ENCODE data around the gene VPS35L. TPM values are rescaled to one million over a fixed set of nuclear protein-coding genes. Genes with fewer than 3 reads are reported as not detected.

The VPS35L gene
- total and polyA plus RNA-seq, 2 experiments from 2014 or later = 48.0 to 54.6 TPM

- no peak overlapping the region for H3K4me2 ChIP-seq
- ATAC-seq = no peak
- H4K20me1 ChIP-seq (replicated peaks; ENCODE audit: insufficient read depth) = no peaks in the 10 kb centered on the region
- no peaks in the 10 kb centered on the region for H3F3A ChIP-seq (replicated peaks; ENCODE audit: low read depth)
- H3K27ac ChIP-seq (ENCODE audit: low read depth) = no peak overlapping the region
- H3K27me3 ChIP-seq (ENCODE audit: insufficient read depth) = no peaks in the 10 kb centered on the region
- H3K79me2 ChIP-seq (replicated peaks; ENCODE audit: insufficient read depth) = no peaks in the 10 kb centered on the region
- no peak for TF ChIP-seq NANOG (IDR thresholded peaks at IDR 0.05; ENCODE audit: borderline replicate concordance)
- TF ChIP-seq REST (IDR thresholded peaks at IDR 0.05; ENCODE audit: unreplicated experiment) = no peak
- no peak for TF ChIP-seq CTCF (conservative IDR thresholded peaks at IDR 0.05; ENCODE audit: low read depth in 2 of 2)
- TF ChIP-seq STAT1 (IDR thresholded peaks at IDR 0.05; ENCODE audit: unreplicated experiment) = no peak
- no peak for TF ChIP-seq ETS1 (IDR thresholded peaks at IDR 0.05)
- TF ChIP-seq JUNB (IDR thresholded peaks at IDR 0.05; ENCODE audit: unreplicated experiment) = no peak
- TF ChIP-seq ZNF114 (CRISPR knock-in tag; IDR thresholded peaks at IDR 0.05) = no peak
- no peaks in the 10 kb centered on the region for H3K36me3 ChIP-seq (ENCODE audit: insufficient read depth)
- H3K4me3 ChIP-seq = no peak overlapping the region
- Mint-ChIP-seq H3K9me3 (no peaks in the 10 kb centered on the region), H3K27me3 (ENCODE audit: insufficient read depth, low read depth, poor library complexity) (no peaks in the 10 kb centered on the region), H3K4me3 (no peak overlapping the region), H3K27ac (no peak overlapping the region), H3K4me1 (no peaks in the 10 kb centered on the region), H3K36me3 (ENCODE audit: low read depth) (no peaks in the 10 kb centered on the region)
- no peaks in the 10 kb centered on the region for H3K9me2 ChIP-seq (ENCODE audit: insufficient read depth)
- H2AFZ ChIP-seq = no peak overlapping the region
- H3K4me1 ChIP-seq (ENCODE audit: insufficient read depth) = no peaks in the 10 kb centered on the region
- DNase-seq (ENCODE audit: low spot score) = no peak
These were observed 189.9 kb downstream of the VPS35L start for GRCh38 chr16:19745286-19746010.

- no peaks in the 10 kb centered on the region for H3F3A ChIP-seq (replicated peaks; ENCODE audit: low read depth)
- Mint-ChIP-seq H3K36me3 (ENCODE audit: low read depth) (no peaks in the 10 kb centered on the region), H3K27ac (no peak overlapping the region), H3K27me3 (ENCODE audit: insufficient read depth, low read depth, poor library complexity) (no peaks in the 10 kb centered on the region), H3K9me3 (no peaks in the 10 kb centered on the region), H3K4me3 (no peak overlapping the region), H3K4me1 (no peaks in the 10 kb centered on the region)
- H3K36me3 ChIP-seq (ENCODE audit: insufficient read depth) = no peaks in the 10 kb centered on the region
- no peaks in the 10 kb centered on the region for H3K27me3 ChIP-seq (ENCODE audit: insufficient read depth)
- no peaks in the 10 kb centered on the region for H3K9me2 ChIP-seq (ENCODE audit: insufficient read depth)
- no peak overlapping the region for H3K4me3 ChIP-seq
- H3K79me2 ChIP-seq (replicated peaks; ENCODE audit: insufficient read depth) = no peaks in the 10 kb centered on the region
- ATAC-seq (no peak), DNase-seq (ENCODE audit: low spot score) (no peak)
- H2AFZ ChIP-seq = no peak overlapping the region
- no peaks in the 10 kb centered on the region for H4K20me1 ChIP-seq (replicated peaks; ENCODE audit: insufficient read depth)
- H3K4me1 ChIP-seq (ENCODE audit: insufficient read depth) = no peaks in the 10 kb centered on the region
- H3K27ac ChIP-seq (ENCODE audit: low read depth) = no peak overlapping the region
- H3K4me2 ChIP-seq = no peak overlapping the region
- TF ChIP-seq ETS1 (IDR thresholded peaks at IDR 0.05) (no peak), CTCF (conservative IDR thresholded peaks at IDR 0.05; ENCODE audit: low read depth in 2 of 2) (no peak), JUNB (IDR thresholded peaks at IDR 0.05; ENCODE audit: unreplicated experiment) (no peak), CREB1 (CRISPR knock-in tag; IDR thresholded peaks at IDR 0.05; ENCODE audit: low read depth) (no peak), STAT1 (IDR thresholded peaks at IDR 0.05; ENCODE audit: unreplicated experiment) (no peak), ZNF331 (CRISPR knock-in tag; IDR thresholded peaks at IDR 0.05; ENCODE audit: low read depth) (no peak), REST (IDR thresholded peaks at IDR 0.05; ENCODE audit: unreplicated experiment) (no peak)
These were observed 191.1 kb downstream of the VPS35L start for GRCh38 chr16:19746561-19746960.
